ENCODE measurements around the gene ZSWIM4.

Gene ZSWIM4

GRCh38 chr19:13847407-13848339, 52.4 kb downstream of the ZSWIM4 start:
- DNase-seq: peak; percentile 91
- TF ChIP-seq, protein P1, sequence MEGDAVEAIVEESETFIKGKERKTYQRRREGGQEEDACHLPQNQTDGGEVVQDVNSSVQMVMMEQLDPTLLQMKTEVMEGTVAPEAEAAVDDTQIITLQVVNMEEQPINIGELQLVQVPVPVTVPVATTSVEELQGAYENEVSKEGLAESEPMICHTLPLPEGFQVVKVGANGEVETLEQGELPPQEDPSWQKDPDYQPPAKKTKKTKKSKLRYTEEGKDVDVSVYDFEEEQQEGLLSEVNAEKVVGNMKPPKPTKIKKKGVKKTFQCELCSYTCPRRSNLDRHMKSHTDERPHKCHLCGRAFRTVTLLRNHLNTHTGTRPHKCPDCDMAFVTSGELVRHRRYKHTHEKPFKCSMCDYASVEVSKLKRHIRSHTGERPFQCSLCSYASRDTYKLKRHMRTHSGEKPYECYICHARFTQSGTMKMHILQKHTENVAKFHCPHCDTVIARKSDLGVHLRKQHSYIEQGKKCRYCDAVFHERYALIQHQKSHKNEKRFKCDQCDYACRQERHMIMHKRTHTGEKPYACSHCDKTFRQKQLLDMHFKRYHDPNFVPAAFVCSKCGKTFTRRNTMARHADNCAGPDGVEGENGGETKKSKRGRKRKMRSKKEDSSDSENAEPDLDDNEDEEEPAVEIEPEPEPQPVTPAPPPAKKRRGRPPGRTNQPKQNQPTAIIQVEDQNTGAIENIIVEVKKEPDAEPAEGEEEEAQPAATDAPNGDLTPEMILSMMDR (IDR thresholded peaks at IDR 0.05; ENCODE audit: low read depth, low read length, missing control alignments): peak; percentile 21
- no peaks in the 10 kb centered on the region for H3K36me3 ChIP-seq (replicated peaks)
- H3K4me3 ChIP-seq (ENCODE audit: low read depth, low read length): peak overlapping the region; percentile 49
- H3K27me3 ChIP-seq (replicated peaks): no peaks in the 10 kb centered on the region
- peak overlapping the region; percentile 96 for H3K27ac ChIP-seq
- in situ Hi-C loops (cut with HindIII; ENCODE audit: low pct_ligation_motif_present, low sequenced_read_pairs): no loop called here

GRCh38 chr19:13848340-13848677, 53.1 kb downstream of the ZSWIM4 start:
- H3K27me3 ChIP-seq (replicated peaks): no peaks in the 10 kb centered on the region
- in situ Hi-C loops (cut with HindIII; ENCODE audit: low pct_ligation_motif_present, low sequenced_read_pairs): no loop called here
- TF ChIP-seq, protein P1 (IDR thresholded peaks at IDR 0.05; ENCODE audit: low read depth, low read length, missing control alignments): no peak
- no peak for DNase-seq
- H3K4me3 ChIP-seq (ENCODE audit: low read depth, low read length): no peak overlapping the region
- H3K27ac ChIP-seq: peak overlapping the region; percentile 96
- H3K36me3 ChIP-seq (replicated peaks): no peaks in the 10 kb centered on the region

DNA sequence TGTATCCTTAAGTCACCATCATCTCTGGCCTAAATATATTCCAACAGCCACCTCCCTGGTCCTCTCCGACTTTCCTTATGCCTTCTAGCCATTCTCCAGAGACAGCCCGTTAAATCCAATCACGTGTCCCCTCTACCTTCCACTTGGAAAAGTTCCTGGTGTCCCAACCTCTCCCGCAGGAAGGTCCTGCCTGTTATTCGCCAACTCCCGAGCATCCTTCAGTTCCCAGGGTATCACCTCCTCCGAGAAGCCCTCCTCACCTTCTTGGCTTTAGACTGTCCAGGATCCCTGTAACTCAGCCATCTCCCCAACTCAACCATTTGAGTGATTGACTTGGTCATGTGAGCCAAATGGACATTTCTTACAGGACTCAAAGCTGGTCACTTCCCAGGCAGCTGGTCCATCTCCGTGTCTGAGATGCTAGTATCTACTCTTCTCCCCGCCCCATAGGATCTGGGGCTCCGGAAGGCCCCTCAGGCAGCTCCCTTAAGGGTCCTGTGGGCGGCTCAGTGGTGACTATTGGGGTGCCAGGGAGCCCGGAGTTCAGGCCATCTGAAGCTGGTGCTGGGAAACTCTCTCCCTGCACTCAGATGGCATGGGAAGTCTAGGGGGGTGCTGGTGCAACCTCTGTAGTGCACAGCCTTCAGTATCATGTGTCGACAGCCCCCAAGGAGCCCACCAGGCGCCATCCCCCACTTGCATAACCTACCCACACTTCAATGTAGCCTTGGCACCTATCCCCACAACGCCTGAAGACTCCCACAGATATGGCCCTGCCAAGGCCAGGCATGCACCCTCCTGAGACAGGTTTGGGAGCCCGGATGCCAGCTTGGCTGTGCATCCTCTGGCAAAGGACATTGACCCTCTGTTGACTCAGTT, 53.8 kb downstream of the ZSWIM4 start:
- TF ChIP-seq, protein P1 (IDR thresholded peaks at IDR 0.05; ENCODE audit: low read depth, low read length, missing control alignments): no peak
- Histone ChIP-seq H3K27me3 (replicated peaks) (no peaks in the 10 kb centered on the region), H3K27ac (peak overlapping the region; percentile 9), H3K36me3 (replicated peaks) (no peaks in the 10 kb centered on the region), H3K4me3 (ENCODE audit: low read depth, low read length) (no peak overlapping the region)
- in situ Hi-C loops (cut with HindIII; ENCODE audit: low pct_ligation_motif_present, low sequenced_read_pairs): no loop called here
- no peak for DNase-seq

DNA sequence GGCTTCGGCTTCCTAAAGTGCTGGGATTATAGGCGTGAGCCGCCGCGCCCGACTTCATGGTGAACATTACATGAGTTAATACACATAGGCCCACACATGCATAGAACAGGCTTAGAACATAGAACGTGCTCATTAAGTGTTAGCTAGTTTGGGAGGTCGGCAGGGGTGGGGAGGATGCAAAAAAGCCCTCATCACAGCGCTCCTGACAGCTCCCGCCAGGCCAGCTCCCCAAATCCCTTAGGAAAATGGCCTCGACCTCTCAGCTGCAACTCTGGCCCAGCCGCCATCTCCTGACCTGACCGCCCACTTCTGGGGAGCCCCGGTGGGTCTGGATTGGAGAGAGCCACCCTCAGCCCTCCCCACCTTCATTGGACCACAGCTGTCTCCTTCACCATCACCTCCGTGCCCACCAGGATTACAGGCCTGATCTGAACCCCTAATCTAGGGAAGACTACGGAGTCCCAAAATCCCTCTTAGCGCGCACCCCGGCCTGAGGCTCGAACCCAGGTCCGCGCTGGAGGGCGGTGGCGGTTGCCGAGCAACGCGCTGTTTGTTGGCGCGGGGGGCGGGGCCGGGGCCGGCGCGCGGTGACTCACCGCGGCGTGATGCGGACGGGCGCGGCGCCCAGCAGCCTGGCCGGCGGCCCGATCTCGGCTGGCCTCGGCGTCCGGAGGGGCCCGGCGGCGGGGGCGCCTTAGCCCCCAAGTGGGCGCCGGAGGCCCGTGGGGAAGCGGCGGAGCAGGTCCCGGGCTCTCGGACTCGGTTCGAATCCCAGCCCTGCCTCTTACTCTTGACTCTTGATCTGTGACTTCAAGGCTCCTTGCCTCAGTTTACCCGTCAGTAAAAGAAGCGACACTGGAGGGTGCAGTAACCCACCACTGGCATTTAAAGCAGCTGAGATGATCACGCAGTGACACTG, 55.0 kb downstream of the ZSWIM4 start:
- in situ Hi-C loops (cut with HindIII; ENCODE audit: low pct_ligation_motif_present, low sequenced_read_pairs): no loop called here
- Histone ChIP-seq H3K36me3 (replicated peaks) (no peaks in the 10 kb centered on the region), H3K4me3 (ENCODE audit: low read depth, low read length) (peak overlapping the region; percentile 33), H3K27me3 (replicated peaks) (no peaks in the 10 kb centered on the region), H3K27ac (peak overlapping the region; percentile 96)
- TF ChIP-seq, protein P1 (IDR thresholded peaks at IDR 0.05; ENCODE audit: low read depth, low read length, missing control alignments): no peak
- DNase-seq: peak; percentile 64

All from brain microvascular endothelial cell (primary cell).